Trophoblast cell (in vitro differentiated cells and primary cell): ENCODE data around the gene NPHP4.

ENCODE experiments used
- DNase-seq, 2 donors: peaks; one replicate each; pipeline ENCODE4 v3.0.0-alpha.2; 2016
- H2AFZ ChIP-seq: 2 replicates; pipeline ENCODE4 v1.6.1; 2013; ENCODE audit warnings: low read length, moderate library complexity, mild to moderate bottlenecking; ENCODE audit not compliant: insufficient read depth, poor library complexity
- H2AK5ac ChIP-seq: 2 replicates; pipeline ENCODE4 v1.6.1; 2013; ENCODE audit warnings: mild to moderate bottlenecking, low read length
- H2BK120ac ChIP-seq: 2 replicates; pipeline ENCODE4 v1.6.1; 2013; ENCODE audit warnings: low read length, mild to moderate bottlenecking, moderate library complexity; ENCODE audit not compliant: insufficient read depth, poor library complexity
- H2BK12ac ChIP-seq: 2 replicates; pipeline ENCODE4 v1.6.1; 2013; ENCODE audit warnings: mild to moderate bottlenecking, low read length, moderate library complexity
- H2BK5ac ChIP-seq: 2 replicates; pipeline ENCODE4 v1.6.1; 2013; ENCODE audit warnings: low read length, low read depth, moderate library complexity, mild to moderate bottlenecking; ENCODE audit not compliant: poor library complexity
- H3K14ac ChIP-seq: 2 replicates; pipeline ENCODE4 v1.6.1; 2013; ENCODE audit warnings: mild to moderate bottlenecking, low read length
- H3K18ac ChIP-seq: 2 replicates; pipeline ENCODE4 v1.6.1; 2013; ENCODE audit warnings: mild to moderate bottlenecking, low read length
- H3K23ac ChIP-seq: 2 replicates; pipeline ENCODE4 v1.6.1; 2013; ENCODE audit warnings: low read length
- H3K27ac ChIP-seq: 2 replicates; pipeline ENCODE4 v1.5.1; 2013; ENCODE audit warnings: low read depth, mild to moderate bottlenecking, inconsistent platforms, low read length, moderate library complexity
- H3K27me3 ChIP-seq: 2 replicates; pipeline ENCODE4 v1.6.1; 2013; ENCODE audit warnings: inconsistent platforms, mild to moderate bottlenecking, low read length, moderate library complexity; ENCODE audit not compliant: insufficient read depth
- H3K36me3 ChIP-seq, 2 experiments: 1 replicate in 1 of 2; 2 replicates in 1 of 2; pipeline ENCODE4 v1.6.1; 2013; ENCODE audit warnings: low read length in 2 of 2, mild to moderate bottlenecking in 2 of 2, moderate library complexity in 1 of 2; ENCODE audit not compliant: insufficient read depth in 2 of 2, control insufficient read depth in 1 of 2
- H3K4ac ChIP-seq: 2 replicates; pipeline ENCODE4 v1.6.1; 2013; ENCODE audit warnings: low read depth, mild to moderate bottlenecking, low read length, moderate library complexity
- H3K4me1 ChIP-seq, 2 experiments: 1 replicate in 1 of 2; 2 replicates in 1 of 2; pipeline ENCODE4 v1.6.1; 2013; ENCODE audit warnings: low read length in 2 of 2, mild to moderate bottlenecking in 2 of 2, moderate library complexity in 1 of 2; ENCODE audit not compliant: insufficient read depth in 2 of 2, control insufficient read depth in 1 of 2
- H3K4me2 ChIP-seq: 2 replicates; pipeline ENCODE4 v1.6.1; 2013; ENCODE audit warnings: inconsistent platforms, mild to moderate bottlenecking, low read length, moderate library complexity
- H3K4me3 ChIP-seq: 2 replicates; pipeline ENCODE4 v1.5.1; 2013; ENCODE audit warnings: mild to moderate bottlenecking, low read depth, low read length, inconsistent platforms
- H3K79me1 ChIP-seq: one replicate; pipeline ENCODE4 v1.6.1; 2013; ENCODE audit warnings: low read length
- H3K79me2 ChIP-seq: 2 replicates; pipeline ENCODE4 v1.6.1; 2013; ENCODE audit warnings: low read length, mild to moderate bottlenecking; ENCODE audit not compliant: control insufficient read depth, insufficient read depth, poor library complexity
- H3K9ac ChIP-seq: 2 replicates; pipeline ENCODE4 v1.6.1; 2013; ENCODE audit warnings: mild to moderate bottlenecking, low read length
- H3K9me3 ChIP-seq: 2 replicates; pipeline ENCODE4 v1.6.1; 2013; ENCODE audit warnings: low read depth, mild to moderate bottlenecking, control low read depth, inconsistent platforms, low read length; ENCODE audit not compliant: insufficient read depth
- H4K12ac ChIP-seq: 2 replicates; pipeline ENCODE4 v1.6.1; 2013; ENCODE audit warnings: low read depth, mild to moderate bottlenecking, low read length, moderate library complexity
- H4K8ac ChIP-seq: 2 replicates; pipeline ENCODE4 v1.6.1; 2013; ENCODE audit warnings: low read depth, mild to moderate bottlenecking, low read length, moderate library complexity
- H4K91ac ChIP-seq: one replicate; pipeline ENCODE4 v1.6.1; 2013; ENCODE audit warnings: low read depth, mild to moderate bottlenecking, low read length, moderate library complexity
- WGBS: extraction: QIAGEN DNeasy Blood & Tissue Kit; methylation state at CpG from one replicate; pipeline ENCODE4 v1.1.7; 2013; ENCODE audit warnings: missing lambda C conversion rate; ENCODE audit not compliant: insufficient read length, insufficient coverage; ENCODE audit errors: extremely low coverage; 5-methylcytosine and 5-hydroxymethylcytosine counted together

NPHP4 gene

DNA sequence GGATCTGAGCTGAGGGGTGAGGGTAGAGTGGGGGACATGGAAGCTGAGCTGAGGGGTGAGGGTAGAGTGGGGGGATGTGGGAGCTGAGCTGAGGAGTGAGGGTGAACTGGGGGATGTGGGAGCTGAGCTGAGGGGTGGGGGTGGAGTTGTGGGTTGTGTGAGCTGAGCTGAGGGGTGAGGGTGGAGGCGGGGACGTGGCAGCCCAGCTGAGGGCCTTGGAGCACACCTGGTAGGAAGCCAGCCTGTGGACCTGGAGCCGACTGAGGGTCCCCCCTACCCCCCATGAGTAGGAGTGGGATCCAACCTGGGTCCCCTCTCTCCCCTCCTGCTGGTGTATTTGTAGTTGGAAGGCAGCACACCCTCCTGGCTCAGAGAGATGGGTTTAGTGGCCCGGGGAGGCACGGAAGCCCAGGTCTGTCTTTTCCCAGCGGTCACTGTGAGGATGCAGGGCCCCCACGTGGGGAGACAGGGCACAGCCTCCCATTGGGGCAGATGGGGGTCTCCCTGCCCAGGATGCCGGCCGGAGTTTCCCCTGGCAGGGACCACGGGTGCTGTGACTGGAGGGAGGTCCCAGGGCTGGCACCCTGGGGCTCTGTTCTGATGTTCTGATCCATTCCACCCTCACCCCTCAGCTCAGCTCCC is 13.2 kb upstream of the NPHP4 start:
- Histone ChIP-seq H2AK5ac (no peak overlapping the region), H3K9ac (no peak overlapping the region), H3K4me1 (no peaks in the 10 kb centered on the region), H2BK12ac (no peak overlapping the region), H3K36me3 (no peaks in the 10 kb centered on the region), H2BK5ac (no peak overlapping the region), H4K12ac (no peak overlapping the region), H2BK120ac (no peak overlapping the region), H3K4me3 (no peak overlapping the region), H3K4ac (no peak overlapping the region), H3K14ac (no peak overlapping the region), H4K91ac (no peak overlapping the region), H4K8ac (no peak overlapping the region), H2AFZ (no peak overlapping the region), H3K27me3 (no peaks in the 10 kb centered on the region), H3K4me2 (no peak overlapping the region), H3K9me3 (no peaks in the 10 kb centered on the region), H3K79me2 (no peaks in the 10 kb centered on the region), H3K23ac (no peak overlapping the region), H3K18ac (no peak overlapping the region), H3K79me1 (no peaks in the 10 kb centered on the region), H3K27ac (no peak overlapping the region)
- DNase-seq: no peak
- no CpG with 5 or more reads among the region's 10 CpGs for WGBS

DNA sequence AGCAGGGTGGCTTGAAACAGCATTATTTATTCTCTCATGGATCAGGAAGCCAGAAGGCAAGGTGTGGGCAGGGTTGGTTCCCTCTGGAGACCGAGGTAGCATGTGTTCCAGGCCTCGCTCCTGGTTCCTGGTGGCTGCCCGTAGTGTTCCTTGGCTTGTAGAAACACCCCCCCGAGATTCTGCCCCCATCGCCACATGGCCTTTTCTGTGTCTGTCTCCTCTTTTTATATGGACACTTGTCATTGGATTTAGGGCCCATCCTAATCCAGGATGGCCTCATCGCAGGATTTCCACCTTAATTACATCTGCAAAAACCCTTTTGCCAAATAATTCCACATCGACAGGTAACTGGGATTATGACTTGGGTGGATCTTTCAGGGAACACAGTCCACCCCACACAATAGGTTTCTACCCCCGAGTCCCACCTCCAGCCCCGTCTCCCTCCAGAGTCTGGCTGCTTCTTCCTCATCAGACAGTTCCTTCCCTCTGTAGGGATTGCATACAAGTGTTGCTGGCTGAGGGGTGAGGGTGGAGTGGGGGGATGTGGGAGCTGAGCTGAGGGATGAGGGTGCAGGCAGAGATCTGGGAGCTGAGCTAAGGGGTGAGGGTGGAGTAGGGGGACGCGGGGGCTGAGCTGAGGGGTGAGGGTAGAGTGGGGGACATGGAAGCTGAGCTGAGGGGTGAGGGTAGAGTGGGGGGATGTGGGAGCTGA is 12.3 kb upstream of the NPHP4 start:
- Histone ChIP-seq H3K4me2 (no peak overlapping the region), H2BK120ac (no peak overlapping the region), H3K79me1 (no peaks in the 10 kb centered on the region), H4K8ac (no peak overlapping the region), H3K36me3 (no peaks in the 10 kb centered on the region), H2AFZ (no peak overlapping the region), H2AK5ac (no peak overlapping the region), H3K4ac (no peak overlapping the region), H3K4me3 (no peak overlapping the region), H3K23ac (no peak overlapping the region), H3K9ac (no peak overlapping the region), H3K27ac (no peak overlapping the region), H3K14ac (no peak overlapping the region), H3K18ac (no peak overlapping the region), H3K79me2 (no peaks in the 10 kb centered on the region), H3K9me3 (peaks cover 2% of the 10 kb centered on the region), H4K91ac (no peak overlapping the region), H3K4me1 (no peaks in the 10 kb centered on the region), H2BK5ac (no peak overlapping the region), H3K27me3 (no peaks in the 10 kb centered on the region), H4K12ac (no peak overlapping the region), H2BK12ac (no peak overlapping the region)
- DNase-seq: no peak
- WGBS: no CpG with 5 or more reads among the region's 11 CpGs

DNA sequence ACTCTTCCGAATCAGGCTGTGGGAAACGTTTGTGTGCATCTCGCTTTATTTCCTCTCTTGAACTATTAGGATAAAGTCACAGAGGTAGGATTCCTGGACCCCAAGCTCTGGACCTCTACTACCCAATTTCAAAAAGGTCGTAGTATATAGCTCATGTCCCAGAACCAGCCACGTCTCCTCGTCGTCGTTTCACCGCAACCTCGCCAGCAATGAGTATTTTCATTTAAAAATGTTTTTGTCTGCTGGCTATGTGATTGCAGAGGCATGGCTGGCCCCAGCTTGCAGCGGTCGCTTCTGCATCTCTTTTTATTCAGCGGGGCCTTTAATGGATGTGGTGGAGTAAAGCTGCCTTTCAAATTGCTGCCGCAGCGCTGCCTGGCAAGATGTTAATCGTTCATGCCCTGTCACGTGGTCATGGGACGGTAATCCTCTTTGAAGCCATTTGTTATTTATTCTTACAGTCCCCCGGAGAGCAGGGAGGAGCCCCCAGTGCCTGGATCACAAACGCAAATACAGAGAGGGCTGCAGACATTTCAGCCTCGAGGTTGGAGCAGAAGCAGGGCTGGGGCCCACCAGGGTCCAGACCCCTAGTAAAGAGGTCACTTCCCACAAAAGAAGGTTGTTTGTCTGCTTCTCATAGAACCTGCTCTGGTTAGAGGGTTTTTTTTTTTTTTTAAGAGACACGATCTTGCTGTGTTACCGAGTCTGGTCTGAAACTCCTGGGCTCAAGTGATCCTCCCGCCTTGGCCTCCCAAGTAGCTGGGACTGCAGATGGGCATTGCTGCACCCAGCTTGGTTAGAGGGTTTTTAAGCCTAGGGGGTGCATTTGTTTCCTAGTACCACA is 11.6 kb upstream of the NPHP4 start:
- no peaks in the 10 kb centered on the region for H3K36me3 ChIP-seq
- H3K9me3 ChIP-seq: peaks cover 2% of the 10 kb centered on the region
- no peaks in the 10 kb centered on the region for H3K79me1 ChIP-seq
- H3K4me3 ChIP-seq: no peak overlapping the region
- no peak overlapping the region for H2AFZ ChIP-seq
- no peak overlapping the region for H3K14ac ChIP-seq
- H3K9ac ChIP-seq: no peak overlapping the region
- H4K8ac ChIP-seq: no peak overlapping the region
- H3K23ac ChIP-seq: no peak overlapping the region
- H3K27ac ChIP-seq: no peak overlapping the region
- H2AK5ac ChIP-seq: no peak overlapping the region
- H3K27me3 ChIP-seq: no peaks in the 10 kb centered on the region
- no CpG with 5 or more reads among the region's 24 CpGs for WGBS
- H2BK5ac ChIP-seq: no peak overlapping the region
- H3K4me1 ChIP-seq: no peaks in the 10 kb centered on the region
- no peak overlapping the region for H2BK12ac ChIP-seq
- no peak overlapping the region for H3K18ac ChIP-seq
- no peak overlapping the region for H4K12ac ChIP-seq
- no peaks in the 10 kb centered on the region for H3K79me2 ChIP-seq
- H3K4ac ChIP-seq: no peak overlapping the region
- no peak overlapping the region for H3K4me2 ChIP-seq
- no peak overlapping the region for H4K91ac ChIP-seq
- no peak for DNase-seq
- H2BK120ac ChIP-seq: no peak overlapping the region

DNA sequence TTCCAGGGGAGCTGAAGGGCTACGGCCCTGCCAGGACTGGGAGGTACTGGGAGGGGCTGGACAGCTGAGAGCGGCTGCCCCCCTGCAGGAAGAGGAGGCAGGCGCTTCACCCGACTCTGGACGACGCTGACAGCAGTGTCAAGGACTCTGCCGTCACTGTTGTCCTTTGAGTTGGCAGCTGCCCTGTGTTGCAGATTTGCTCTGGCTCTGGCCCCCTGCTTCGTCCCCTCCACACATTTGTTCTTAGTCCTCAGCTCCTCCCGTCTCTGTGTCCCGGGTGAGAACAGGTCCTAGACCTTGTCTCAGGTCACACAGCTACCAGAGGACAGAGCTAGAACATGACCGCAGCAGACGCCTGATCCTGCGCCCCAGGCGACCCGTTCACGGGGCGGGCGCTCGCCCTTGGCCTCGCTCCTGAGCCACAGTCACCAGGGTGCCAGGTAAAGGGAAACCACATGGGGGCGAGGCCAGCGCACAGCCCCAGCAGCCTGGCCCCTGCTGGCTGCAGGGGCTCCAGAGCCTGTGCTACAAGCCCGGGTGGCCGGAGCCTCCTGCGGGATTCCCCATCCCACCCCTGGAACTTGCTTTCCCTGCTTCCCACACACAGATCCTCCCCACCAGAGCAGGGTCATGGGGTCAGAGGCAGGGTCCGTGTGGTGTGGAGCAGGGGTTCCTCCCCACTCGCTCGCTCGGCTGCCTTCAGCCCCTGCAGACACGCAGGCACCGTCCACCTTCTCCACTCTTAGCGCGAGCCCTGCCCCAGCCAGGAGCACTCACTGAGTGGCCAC is 10.7 kb upstream of the NPHP4 start:
- no peak overlapping the region for H3K9ac ChIP-seq
- H4K12ac ChIP-seq: no peak overlapping the region
- peaks cover 2% of the 10 kb centered on the region for H3K9me3 ChIP-seq
- H3K36me3 ChIP-seq: no peaks in the 10 kb centered on the region
- no peak overlapping the region for H2BK5ac ChIP-seq
- no peak overlapping the region for H4K91ac ChIP-seq
- no peak overlapping the region for H3K23ac ChIP-seq
- H2BK120ac ChIP-seq: no peak overlapping the region
- H3K27me3 ChIP-seq: no peaks in the 10 kb centered on the region
- no peak for DNase-seq
- WGBS: no CpG with 5 or more reads among the region's 33 CpGs
- H3K79me1 ChIP-seq: no peaks in the 10 kb centered on the region
- H3K79me2 ChIP-seq: no peaks in the 10 kb centered on the region
- H3K4me1 ChIP-seq: no peaks in the 10 kb centered on the region
- H3K4ac ChIP-seq: no peak overlapping the region
- no peak overlapping the region for H4K8ac ChIP-seq
- no peak overlapping the region for H2BK12ac ChIP-seq
- H2AK5ac ChIP-seq: no peak overlapping the region
- H3K4me2 ChIP-seq: no peak overlapping the region
- H3K27ac ChIP-seq: no peak overlapping the region
- H3K4me3 ChIP-seq: no peak overlapping the region
- no peak overlapping the region for H3K18ac ChIP-seq
- H2AFZ ChIP-seq: no peak overlapping the region
- no peak overlapping the region for H3K14ac ChIP-seq
